Kidney glomerular epithelial cell (primary cell): Measurements from ENCODE around the gene TMEM255B.

ENCODE experiments used
- DNase-seq: peaks from one replicate; lab custom pipeline; 2025; lab: John Stamatoyannopoulos, UW

TMEM255B gene

GRCh38 chr13:113804017-113804702 is 45.1 kb downstream of the TMEM255B start:
- DNase-seq: no peak

DNA sequence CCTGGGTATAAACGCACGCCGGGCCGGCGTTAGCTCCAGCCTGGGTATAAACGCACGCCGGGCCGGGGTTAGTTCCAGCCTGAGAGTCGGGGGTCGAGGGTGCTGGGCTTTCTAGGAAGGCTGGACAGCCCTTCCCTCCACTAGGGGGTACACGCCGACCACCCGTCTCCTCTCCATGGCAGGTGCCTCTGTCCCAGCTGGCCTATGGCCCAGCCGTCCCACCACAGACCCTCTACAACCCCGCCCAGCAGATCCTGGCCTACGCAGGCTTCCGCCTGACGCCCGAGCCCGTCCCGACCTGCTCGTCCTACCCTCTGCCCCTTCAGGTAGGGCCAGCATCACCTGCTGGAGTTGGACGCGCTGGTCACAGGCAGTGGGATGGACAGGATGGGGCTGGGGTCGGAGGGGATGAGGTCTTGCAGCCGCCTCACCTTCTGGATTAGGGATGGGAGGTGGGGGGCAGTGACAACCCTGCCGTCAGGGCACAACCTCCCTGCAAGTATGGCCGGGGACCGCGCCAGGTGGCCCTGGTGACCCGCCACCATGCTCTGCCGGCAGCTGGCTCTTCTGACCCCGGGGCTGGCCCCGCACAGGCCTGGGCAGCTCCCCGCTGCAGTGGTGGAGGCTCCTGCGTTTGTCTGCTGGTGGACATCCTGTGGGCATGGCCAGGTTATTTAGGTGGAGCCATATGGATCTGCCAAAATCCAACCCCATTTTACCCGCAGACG is 45.8 kb downstream of the TMEM255B start:
- DNase-seq: no peak

GRCh38 chr13:113805431-113806103 is 46.5 kb downstream of the TMEM255B start:
- no peak for DNase-seq

- DNase-seq: no peak
Measured at GRCh38 chr13:113806104-113806471, 47.1 kb downstream of the TMEM255B start.

GRCh38 chr13:113806526-113806925 is 47.5 kb downstream of the TMEM255B start:
- DNase-seq: no peak

DNA sequence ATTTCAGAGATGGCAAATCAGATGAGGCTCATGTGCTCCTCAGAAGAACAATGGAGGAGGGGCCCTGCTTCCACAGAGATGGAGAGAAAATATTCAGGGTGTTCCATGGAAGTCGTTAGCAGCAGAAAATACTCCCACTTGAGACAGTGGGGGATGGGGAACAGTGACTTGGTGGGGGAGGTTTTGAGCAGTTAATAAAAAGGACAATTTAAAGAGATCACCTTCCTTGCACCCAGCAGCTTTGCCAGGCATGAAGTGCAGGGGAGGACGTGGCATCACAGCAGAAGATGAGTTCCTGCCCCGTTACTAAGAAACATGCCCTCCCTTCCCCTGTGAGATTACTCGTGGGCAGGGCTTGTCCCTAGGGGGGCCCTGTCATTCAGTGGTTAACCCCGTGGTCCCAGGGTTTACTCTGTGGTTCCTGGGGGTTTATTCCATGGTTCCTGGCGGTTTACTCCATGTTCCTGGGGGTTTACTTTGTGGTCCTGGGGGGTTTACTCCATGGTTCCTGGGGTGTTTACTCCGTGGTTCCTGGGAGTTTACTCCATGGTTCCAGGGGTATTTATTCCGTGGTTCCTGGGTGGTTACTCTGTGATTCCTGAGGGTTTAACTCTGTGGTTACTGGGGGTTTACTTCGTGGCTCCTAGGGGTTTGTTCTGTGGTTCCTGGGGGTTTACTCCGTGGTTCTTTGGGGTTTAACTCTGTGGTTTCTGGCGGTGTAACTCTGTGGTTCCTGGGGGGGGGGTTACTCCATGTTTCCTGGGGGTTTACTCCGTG is 49.2 kb downstream of the TMEM255B start:
- DNase-seq: no peak

DNA sequence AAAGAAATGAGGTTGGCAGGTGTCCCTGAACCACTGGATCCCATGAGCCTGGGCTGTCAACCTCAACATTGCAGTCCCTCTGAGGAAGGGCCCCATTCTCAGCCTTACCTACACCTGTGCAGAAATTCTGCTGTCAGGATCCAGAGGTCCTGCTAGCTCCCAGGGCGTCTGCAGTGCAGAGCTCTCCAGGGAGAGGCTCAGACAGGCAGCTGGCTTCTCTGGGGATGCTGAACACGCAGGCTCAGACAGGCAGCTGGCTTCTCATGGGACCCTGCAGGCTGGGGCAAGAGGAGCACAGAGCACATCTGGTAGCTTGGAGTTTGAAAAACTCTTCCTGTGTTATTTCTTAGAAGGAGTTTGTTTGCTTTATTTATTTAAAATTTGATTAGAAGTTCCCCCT is 50.9 kb downstream of the TMEM255B start:
- DNase-seq: no peak

DNA sequence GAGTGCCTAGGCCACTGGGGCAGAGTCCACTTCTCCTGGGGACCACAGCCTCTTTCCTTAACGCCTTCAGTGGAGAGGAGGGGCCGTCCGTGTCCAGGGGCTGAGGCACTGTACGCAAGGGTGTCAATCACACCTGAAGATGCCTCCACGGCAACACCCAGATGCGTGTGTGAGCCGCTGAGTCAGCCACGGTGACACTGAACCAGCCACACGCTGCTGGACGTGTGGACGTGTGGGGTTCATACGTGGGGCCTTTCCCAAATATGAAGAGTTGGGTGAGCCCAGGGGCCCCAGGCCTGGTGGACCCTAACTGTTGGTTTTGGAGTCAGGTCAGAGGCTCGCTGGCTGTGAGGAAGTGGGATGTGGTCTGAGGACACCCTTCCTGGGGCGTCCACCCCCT is 51.6 kb downstream of the TMEM255B start:
- DNase-seq: no peak

GRCh38 chr13:113811081-113811928 is 52.3 kb downstream of the TMEM255B start:
- no peak for DNase-seq

DNA sequence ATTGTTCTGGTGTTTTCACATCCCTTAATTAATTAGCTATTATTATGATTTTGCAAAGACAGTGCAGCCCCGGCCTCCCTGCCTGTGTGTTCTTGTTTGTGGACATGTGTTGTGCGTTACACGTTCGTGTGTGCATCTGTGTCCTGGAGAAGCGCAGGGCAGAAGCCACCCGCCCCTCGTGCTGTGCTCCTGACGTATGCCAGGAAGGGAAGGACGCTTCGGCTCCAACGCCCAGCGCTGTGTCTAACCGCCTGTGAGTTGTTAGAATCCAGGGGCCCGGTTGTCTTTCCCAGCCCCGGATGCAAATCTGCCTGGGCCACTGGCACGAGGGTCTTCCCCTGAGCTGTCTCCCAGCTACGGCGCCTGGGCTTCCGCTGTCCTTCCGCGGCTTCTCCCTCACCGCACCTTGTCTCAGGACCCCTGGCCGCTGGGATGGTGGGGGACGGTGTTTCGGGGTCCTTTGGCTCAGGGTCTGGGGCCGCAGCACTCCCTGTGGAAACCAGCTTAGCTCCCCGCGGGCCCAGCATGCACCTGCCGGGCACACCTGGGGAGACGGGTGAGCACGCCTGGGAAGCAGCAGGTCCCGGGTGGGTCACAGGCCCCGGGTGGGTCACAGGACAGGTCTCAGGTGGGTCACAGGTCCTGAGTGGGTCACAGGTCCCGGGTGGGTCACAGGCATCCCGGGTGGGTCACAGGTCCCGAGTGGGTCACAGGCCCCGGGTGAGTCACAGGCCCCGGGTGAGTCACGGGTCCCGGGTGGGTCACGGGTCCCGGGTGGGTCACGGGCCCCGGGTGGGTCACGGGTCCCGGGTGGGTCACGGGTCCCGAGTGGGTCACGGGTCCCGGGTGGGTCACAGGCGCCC is 53.4 kb downstream of the TMEM255B start:
- no peak for DNase-seq

- DNase-seq: no peak
Measured at GRCh38 chr13:113813070-113813748, 54.2 kb downstream of the TMEM255B start.

GRCh38 chr13:113813749-113814434 is 54.9 kb downstream of the TMEM255B start:
- DNase-seq: no peak

GRCh38 chr13:113814435-113814821 is 55.4 kb downstream of the TMEM255B start:
- DNase-seq: no peak

DNA sequence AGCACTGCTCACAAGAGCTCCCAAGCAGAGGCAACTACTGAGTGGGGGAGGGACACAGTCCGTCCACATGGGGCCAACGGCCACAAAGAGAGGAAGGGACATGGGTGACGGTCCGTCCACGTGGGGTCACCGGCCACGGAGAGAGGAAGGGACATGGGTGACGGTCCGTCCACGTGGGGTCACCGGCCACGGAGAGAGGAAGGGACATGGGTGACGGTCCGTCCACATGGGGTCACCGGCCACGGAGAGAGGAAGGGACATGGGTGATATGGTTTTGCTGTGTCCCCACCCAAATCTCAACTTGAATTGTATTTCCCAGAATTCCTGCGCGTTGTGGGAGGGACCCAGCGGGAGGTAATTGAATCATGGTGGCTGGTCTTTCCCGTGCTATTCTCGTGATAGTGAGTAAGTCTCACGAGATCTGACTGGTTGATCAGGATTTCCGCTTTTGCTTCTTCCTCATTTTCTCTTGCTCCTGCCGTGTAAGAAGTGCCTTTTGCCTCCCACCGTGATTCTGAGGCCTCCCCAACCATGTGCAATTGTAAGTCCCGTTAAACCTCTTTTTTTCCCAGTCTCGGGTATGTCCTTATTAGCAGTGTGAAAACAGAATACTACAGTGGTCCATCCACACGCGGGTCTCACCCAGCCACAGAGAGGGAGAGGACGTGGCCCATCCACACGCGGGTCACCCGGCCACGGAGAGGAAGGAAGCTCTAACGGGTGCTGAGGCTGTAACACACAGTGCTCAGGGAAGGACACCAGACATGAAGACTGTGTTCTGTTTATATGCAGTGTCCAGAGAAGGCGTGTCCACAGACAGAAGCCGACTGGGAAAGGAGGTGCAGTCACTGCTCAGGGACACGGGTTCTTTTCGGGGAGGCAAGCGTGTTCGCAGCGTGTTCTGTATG is 56.4 kb downstream of the TMEM255B start:
- DNase-seq: no peak

DNA sequence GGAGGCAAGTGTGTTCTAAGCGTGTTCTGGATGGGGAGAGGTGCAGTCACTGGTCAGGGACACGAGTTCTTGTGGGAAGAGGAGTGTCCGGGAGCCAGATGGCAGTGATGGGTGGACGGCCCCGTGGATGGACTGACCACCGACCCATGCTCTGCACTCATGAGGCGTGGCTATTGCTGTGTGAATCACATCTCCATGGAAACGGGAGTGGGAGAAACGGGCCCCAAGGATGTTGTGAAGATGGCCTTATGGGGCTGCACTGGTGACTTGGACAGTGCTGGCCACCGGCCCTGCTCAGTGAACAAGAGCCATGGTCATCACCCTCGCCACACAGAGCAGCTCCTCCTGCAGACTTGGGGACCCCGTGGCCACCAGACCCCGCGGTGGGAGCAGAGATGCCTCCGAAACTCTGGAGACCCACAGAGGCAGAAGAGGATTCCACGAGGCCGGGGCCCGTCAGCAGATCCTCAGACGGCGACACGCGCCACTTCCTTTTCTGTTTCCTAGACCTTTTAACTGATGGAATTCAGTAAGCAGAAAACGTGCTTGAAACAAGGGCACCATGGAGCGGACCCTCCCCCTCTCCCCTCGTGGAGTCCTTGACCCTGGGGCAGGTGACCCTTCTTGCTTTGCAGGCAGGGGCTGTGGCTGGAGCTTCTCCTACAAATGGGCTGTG is 57.4 kb downstream of the TMEM255B start:
- no peak for DNase-seq

DNA sequence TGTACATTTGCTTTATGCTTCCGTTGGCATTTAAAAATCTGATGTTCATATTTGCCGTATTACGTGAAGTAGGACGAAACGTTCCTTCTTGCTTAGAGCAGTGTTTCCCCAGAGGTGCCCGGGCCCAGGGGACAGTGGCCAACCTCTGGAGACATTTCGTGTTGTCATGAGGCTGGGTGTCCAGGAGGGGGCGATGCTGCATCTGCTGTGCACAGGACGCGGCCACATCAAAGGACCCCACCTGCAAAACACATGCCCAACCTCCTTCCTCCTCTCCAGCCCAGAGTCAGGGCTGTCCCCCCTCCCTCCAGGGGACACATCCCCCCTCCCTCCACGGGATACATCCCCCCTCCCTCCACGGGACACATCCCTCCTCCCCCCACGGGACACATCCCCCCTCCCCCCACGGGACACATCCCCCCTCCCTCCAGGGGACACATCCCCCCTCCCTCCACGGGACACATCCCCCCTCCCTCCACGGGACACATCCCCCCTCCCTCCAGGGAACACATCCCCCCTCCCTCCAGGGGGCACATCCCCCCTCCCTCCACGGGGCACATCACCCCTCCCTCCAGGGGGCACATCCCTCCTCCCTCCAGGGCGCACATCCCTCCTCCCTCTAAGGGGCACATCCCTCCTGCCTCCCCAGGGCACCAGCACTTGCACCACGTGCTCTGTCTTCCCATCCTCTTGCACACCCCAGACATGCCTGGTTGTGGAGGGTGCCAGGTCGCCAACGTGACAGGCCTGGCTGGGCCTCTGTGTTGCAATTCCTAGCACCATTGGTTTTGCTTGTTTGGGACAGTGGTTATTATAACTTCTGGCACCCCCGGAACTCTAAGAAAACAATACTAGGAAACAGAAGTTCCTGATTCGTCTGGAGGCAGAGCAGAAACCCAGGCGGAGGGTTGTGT is 58.2 kb downstream of the TMEM255B start:
- peak; percentile 34 for DNase-seq
